Transverse colon (tissue), 3 donors: ENCODE data around the gene GPC6.

ENCODE experiments used
- CTCF ChIP-seq, 5 experiments: fragments of 200-600 bp in 3 of 5; fragments of 450-650 bp in 2 of 5; sonication (generic) in 3 of 5; IDR thresholded peaks; 1 replicate in 2 of 5; 2 replicates in 3 of 5; pipeline ENCODE4 v1.5.1; 2016 to 2017; ENCODE audit warnings: antibody characterized with exemption in 5 of 5, inconsistent platforms in 3 of 5, mild to moderate bottlenecking in 2 of 5, moderate library complexity in 1 of 5
- POLR2A ChIP-seq: fragments of 450-650 bp; IDR thresholded peaks from one replicate; pipeline ENCODE4 v1.6.1; 2016; ENCODE audit warnings: antibody characterized with exemption, mild to moderate bottlenecking, moderate library complexity

DNA sequence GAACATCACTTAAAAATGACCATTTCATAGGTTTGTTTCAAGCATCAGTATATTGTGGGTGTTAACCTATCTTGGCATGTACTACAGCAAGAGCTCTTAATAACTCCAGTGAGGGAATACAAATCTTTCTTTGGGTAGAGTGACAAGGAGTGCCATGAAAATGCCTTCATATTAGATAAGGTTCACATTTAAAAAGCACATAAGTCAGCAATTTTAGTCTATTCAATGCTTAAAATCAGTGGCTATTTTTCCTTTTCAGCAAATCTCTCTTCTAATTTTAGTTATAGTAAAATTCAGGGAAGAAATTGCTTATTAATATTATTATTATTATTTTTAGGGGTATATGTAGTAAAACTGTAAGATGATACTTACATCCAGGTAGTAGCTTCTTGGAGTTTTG is 291.1 kb downstream of the GPC6 start:
- TF ChIP-seq CTCF (IDR thresholded peaks at IDR 0.05) = no peak
- no peak for TF ChIP-seq POLR2A
